A549 (cell line): ENCODE measurements around the gene CRELD1.

Source experiments
- CHD2 ChIP-seq: fragments of 150-350 bp; IDR thresholded peaks from 2 replicates; pipeline ENCODE4 v1.6.1; 2014; ENCODE audit warnings: low read length; ENCODE audit not compliant: partially characterized antibody
- CTCF ChIP-seq: fragments of >200 bp; sonication (Bioruptor Twin); formaldehyde crosslinking; IDR thresholded peaks from 3 replicates; pipeline ENCODE4 v1.5.1; 2016
- EHF ChIP-seq: fragments of 250-450 bp; sonication (Bioruptor Pico); IDR thresholded peaks from 2 replicates; pipeline ENCODE4 v1.5.0; 2020; ENCODE audit warnings: mild to moderate bottlenecking
- ESRRA ChIP-seq: fragments of 150-350 bp; IDR thresholded peaks from 2 replicates; pipeline ENCODE4 v1.6.1; 2014; ENCODE audit warnings: mild to moderate bottlenecking, low read length, borderline replicate concordance
- POLR2A ChIP-seq: IDR thresholded peaks from 2 replicates; pipeline ENCODE4 v1.6.1; 2012; ENCODE audit warnings: mild to moderate bottlenecking, low read length

GRCh38 chr3:9887480-9887879 lies 46.2 kb upstream of the CRELD1 start:
- TF ChIP-seq POLR2A (no peak), CHD2 (no peak), CTCF (no peak), EHF (no peak), ESRRA (no peak)
